Stomach (tissue), 4 donors: Measurements from ENCODE around the gene ATP6AP2.

ENCODE experiments used
- CTCF ChIP-seq, 7 experiments: fragments of 450-650 bp in 4 of 7; fragments of 200-600 bp in 3 of 7; sonication (generic) in 3 of 7; IDR thresholded peaks; one replicate each; pipeline ENCODE4 v1.5.1; 2016 to 2019; ENCODE audit warnings: antibody characterized with exemption in 7 of 7, control low read depth in 2 of 7, mild to moderate bottlenecking in 1 of 7
- POLR2AphosphoS5 ChIP-seq, 3 donors: sonication (generic); formaldehyde crosslinking; IDR thresholded peaks; one replicate each; pipeline ENCODE4 v1.6.1; 2016; ENCODE audit warnings: antibody characterized with exemption in 3 of 3

- TF ChIP-seq CTCF (IDR thresholded peaks at IDR 0.05) (no peak), POLR2AphosphoS5 (IDR thresholded peaks at IDR 0.05) (no peak)
These were observed 22.7 kb downstream of the ATP6AP2 start for GRCh38 chrX:40603446-40603845.
